ENCODE measurements around the gene TCTN1. TPM values are rescaled to one million over a fixed set of nuclear protein-coding genes. Genes with fewer than 3 reads are reported as not detected.

The TCTN1 gene
- total and polyA plus RNA-seq, 2 of the 13 experiments (the other 11 are each of a cell fraction or from before 2014, with no cell fraction given): 13.6 to 16.0 TPM

DNA sequence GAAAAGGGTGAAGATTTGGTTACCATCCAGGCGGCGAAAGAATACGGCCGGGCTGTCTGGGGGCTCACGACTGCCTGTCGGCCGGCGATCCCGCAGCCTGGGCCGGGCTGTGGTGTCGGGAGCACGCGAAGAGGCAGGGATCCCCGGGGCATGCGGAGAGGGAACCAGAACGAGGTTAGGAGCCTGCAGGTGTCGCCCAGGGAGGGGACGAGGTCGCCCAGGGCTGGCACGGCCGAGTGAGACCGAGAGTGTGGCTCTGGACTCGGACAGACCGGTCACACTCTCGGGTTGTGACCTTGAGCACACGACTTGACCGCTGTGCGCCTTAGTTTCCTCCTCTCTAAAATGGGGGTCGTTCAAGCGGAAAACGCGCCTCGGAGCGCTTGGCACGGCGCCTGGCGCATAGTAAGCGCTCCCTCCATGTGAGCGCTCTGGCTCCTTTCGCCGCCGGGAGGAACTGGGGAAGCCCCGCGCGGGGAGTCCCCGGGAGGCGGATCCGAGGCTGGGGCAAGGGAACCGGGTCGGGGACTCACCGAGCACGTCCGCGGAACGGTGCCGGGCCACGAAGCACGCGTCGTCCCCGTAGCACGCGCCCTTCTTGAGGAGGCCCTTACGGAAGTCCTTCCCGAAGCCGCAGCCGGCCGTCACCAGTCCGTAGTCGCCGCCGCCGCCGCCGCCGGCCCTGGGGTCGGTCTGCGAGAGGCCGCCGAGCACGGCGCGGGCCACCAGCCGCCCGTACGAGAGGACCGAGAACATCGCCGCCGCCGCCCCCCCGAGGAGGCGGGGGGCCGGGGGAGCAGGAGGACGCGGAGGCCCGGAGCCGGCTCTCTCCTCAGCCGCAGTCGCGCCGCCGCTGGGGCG lies 31.4 kb upstream of the TCTN1 start (continued):
- TF ChIP-seq, protein P1, sequence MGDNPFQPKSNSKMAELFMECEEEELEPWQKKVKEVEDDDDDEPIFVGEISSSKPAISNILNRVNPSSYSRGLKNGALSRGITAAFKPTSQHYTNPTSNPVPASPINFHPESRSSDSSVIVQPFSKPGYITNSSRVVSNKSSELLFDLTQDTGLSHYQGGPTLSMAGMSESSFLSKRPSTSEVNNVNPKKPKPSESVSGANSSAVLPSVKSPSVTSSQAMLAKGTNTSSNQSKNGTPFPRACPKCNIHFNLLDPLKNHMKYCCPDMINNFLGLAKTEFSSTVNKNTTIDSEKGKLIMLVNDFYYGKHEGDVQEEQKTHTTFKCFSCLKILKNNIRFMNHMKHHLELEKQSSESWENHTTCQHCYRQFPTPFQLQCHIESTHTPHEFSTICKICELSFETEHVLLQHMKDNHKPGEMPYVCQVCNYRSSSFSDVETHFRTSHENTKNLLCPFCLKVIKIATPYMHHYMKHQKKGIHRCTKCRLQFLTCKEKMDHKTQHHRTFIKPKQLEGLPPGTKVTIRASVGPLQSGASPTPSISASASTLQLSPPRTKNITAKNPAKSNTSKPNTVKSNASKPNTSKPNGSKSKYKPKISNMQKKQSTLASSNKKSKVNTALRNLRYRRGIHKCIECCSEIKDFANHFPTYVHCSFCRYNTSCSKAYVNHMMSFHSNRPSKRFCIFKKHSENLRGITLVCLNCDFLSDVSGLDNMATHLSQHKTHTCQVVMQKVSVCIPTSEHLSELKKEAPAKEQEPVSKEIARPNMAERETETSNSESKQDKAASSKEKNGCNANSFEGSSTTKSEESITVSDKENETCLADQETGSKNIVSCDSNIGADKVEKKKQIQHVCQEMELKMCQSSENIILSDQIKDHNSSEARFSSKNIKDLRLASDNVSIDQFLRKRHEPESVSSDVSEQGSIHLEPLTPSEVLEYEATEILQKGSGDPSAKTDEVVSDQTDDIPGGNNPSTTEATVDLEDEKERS (CRISPR knock-in tag; IDR thresholded peaks at IDR 0.05): peak; percentile 38; the same call in 1 of the 2 replicates
- peak; percentile 83 for TF ChIP-seq HIVEP1 (CRISPR knock-in tag; IDR thresholded peaks at IDR 0.05)
- TF ChIP-seq KLF16 (CRISPR knock-in tag; IDR thresholded peaks at IDR 0.05): no peak
- no peak for TF ChIP-seq ZBTB3 (CRISPR knock-in tag; IDR thresholded peaks at IDR 0.05; ENCODE audit: borderline replicate concordance, low read depth)
- no peak for TF ChIP-seq ZNF615 (CRISPR knock-in tag; IDR thresholded peaks at IDR 0.05; ENCODE audit: borderline replicate concordance)
- no peak for TF ChIP-seq ZNF878 (CRISPR knock-in tag; IDR thresholded peaks at IDR 0.05)
- TF ChIP-seq, protein P2, sequence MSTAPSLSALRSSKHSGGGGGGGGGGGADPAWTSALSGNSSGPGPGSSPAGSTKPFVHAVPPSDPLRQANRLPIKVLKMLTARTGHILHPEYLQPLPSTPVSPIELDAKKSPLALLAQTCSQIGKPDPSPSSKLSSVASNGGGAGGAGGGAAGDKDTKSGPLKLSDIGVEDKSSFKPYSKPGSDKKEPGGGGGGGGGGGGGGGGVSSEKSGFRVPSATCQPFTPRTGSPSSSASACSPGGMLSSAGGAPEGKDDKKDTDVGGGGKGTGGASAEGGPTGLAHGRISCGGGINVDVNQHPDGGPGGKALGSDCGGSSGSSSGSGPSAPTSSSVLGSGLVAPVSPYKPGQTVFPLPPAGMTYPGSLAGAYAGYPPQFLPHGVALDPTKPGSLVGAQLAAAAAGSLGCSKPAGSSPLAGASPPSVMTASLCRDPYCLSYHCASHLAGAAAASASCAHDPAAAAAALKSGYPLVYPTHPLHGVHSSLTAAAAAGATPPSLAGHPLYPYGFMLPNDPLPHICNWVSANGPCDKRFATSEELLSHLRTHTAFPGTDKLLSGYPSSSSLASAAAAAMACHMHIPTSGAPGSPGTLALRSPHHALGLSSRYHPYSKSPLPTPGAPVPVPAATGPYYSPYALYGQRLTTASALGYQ (CRISPR knock-in tag; IDR thresholded peaks at IDR 0.05): no peak
- TF ChIP-seq NFE2L1 (CRISPR knock-in tag; IDR thresholded peaks at IDR 0.05; ENCODE audit: borderline replicate concordance): no peak
- TF ChIP-seq, protein P3, sequence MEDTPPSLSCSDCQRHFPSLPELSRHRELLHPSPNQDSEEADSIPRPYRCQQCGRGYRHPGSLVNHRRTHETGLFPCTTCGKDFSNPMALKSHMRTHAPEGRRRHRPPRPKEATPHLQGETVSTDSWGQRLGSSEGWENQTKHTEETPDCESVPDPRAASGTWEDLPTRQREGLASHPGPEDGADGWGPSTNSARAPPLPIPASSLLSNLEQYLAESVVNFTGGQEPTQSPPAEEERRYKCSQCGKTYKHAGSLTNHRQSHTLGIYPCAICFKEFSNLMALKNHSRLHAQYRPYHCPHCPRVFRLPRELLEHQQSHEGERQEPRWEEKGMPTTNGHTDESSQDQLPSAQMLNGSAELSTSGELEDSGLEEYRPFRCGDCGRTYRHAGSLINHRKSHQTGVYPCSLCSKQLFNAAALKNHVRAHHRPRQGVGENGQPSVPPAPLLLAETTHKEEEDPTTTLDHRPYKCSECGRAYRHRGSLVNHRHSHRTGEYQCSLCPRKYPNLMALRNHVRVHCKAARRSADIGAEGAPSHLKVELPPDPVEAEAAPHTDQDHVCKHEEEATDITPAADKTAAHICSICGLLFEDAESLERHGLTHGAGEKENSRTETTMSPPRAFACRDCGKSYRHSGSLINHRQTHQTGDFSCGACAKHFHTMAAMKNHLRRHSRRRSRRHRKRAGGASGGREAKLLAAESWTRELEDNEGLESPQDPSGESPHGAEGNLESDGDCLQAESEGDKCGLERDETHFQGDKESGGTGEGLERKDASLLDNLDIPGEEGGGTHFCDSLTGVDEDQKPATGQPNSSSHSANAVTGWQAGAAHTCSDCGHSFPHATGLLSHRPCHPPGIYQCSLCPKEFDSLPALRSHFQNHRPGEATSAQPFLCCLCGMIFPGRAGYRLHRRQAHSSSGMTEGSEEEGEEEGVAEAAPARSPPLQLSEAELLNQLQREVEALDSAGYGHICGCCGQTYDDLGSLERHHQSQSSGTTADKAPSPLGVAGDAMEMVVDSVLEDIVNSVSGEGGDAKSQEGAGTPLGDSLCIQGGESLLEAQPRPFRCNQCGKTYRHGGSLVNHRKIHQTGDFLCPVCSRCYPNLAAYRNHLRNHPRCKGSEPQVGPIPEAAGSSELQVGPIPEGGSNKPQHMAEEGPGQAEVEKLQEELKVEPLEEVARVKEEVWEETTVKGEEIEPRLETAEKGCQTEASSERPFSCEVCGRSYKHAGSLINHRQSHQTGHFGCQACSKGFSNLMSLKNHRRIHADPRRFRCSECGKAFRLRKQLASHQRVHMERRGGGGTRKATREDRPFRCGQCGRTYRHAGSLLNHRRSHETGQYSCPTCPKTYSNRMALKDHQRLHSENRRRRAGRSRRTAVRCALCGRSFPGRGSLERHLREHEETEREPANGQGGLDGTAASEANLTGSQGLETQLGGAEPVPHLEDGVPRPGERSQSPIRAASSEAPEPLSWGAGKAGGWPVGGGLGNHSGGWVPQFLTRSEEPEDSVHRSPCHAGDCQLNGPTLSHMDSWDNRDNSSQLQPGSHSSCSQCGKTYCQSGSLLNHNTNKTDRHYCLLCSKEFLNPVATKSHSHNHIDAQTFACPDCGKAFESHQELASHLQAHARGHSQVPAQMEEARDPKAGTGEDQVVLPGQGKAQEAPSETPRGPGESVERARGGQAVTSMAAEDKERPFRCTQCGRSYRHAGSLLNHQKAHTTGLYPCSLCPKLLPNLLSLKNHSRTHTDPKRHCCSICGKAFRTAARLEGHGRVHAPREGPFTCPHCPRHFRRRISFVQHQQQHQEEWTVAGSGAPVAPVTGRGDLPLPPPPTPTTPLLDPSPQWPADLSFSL (CRISPR knock-in tag; IDR thresholded peaks at IDR 0.05): 0 out of 2 replicates have a peak, but pooled peaks have one; percentile 20
- no peak for TF ChIP-seq SMARCC2 (IDR thresholded peaks at IDR 0.05)
- TF ChIP-seq SNAPC2 (CRISPR knock-in tag; IDR thresholded peaks at IDR 0.05): no peak
- TF ChIP-seq SSRP1 (CRISPR knock-in tag; IDR thresholded peaks at IDR 0.05): 0 out of 2 replicates have a peak, but pooled peaks have one; percentile 49
- TF ChIP-seq TAF15 (IDR thresholded peaks at IDR 0.05; ENCODE audit: low read depth, low read length, poor library complexity, severe bottlenecking): no peak
- no peak for TF ChIP-seq RELA (CRISPR knock-in tag; IDR thresholded peaks at IDR 0.05)
- TF ChIP-seq ZNF652 (CRISPR knock-in tag; IDR thresholded peaks at IDR 0.05; ENCODE audit: borderline replicate concordance, low read depth): no peak
